ENCODE results near the gene MYH2.

- TF ChIP-seq EP300 (IDR thresholded peaks at IDR 0.05; ENCODE audit: low read depth) = no peak
- TF ChIP-seq, protein P1, sequence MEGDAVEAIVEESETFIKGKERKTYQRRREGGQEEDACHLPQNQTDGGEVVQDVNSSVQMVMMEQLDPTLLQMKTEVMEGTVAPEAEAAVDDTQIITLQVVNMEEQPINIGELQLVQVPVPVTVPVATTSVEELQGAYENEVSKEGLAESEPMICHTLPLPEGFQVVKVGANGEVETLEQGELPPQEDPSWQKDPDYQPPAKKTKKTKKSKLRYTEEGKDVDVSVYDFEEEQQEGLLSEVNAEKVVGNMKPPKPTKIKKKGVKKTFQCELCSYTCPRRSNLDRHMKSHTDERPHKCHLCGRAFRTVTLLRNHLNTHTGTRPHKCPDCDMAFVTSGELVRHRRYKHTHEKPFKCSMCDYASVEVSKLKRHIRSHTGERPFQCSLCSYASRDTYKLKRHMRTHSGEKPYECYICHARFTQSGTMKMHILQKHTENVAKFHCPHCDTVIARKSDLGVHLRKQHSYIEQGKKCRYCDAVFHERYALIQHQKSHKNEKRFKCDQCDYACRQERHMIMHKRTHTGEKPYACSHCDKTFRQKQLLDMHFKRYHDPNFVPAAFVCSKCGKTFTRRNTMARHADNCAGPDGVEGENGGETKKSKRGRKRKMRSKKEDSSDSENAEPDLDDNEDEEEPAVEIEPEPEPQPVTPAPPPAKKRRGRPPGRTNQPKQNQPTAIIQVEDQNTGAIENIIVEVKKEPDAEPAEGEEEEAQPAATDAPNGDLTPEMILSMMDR (IDR thresholded peaks at IDR 0.05) = no peak
- TF ChIP-seq POLR2A (IDR thresholded peaks at IDR 0.05) = no peak
These were observed 77.6 kb downstream of the MYH2 start for GRCh38 chr17:10471858-10472257.

All from transverse colon (tissue), 3 donors.